SH-SY5Y (cell line): ENCODE measurements around the gene KIZ.

Source experiments
- GATA2 ChIP-seq: IDR thresholded peaks from 2 replicates; pipeline ENCODE4 v1.6.1; 2011; ENCODE audit warnings: mild to moderate bottlenecking, low read depth, low read length
- GATA3 ChIP-seq: IDR thresholded peaks from 2 replicates; pipeline ENCODE4 v1.6.1; 2011; ENCODE audit warnings: low read depth, mild to moderate bottlenecking, low read length, moderate library complexity

- no peak for TF ChIP-seq GATA3
- no peak for TF ChIP-seq GATA2
These were observed 65.0 kb downstream of the KIZ start for GRCh38 chr20:21190869-21191268.
